Measurements from ENCODE around the gene DHRSX.

The DHRSX gene

DNA sequence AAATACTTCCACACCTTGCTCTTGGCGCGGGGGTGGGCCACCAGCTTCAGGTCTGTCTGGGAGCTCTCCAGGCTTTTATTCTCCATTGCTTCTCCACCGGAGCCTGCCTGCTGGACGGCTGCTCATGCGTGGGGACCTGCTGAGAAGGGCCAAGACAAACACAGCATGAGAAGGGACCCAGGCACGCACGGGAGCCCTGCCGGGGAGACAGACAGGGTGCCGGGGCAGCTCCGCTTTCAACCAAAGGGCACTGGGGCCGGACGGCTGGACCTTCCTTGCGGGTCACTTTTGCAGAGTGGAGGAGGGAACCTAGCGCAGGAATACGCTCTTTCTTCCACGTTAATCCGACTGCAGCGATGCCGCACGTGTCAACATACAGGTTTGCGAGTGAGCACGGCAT lies 10.1 kb downstream of the DHRSX start:
- TF ChIP-seq, protein P1, sequence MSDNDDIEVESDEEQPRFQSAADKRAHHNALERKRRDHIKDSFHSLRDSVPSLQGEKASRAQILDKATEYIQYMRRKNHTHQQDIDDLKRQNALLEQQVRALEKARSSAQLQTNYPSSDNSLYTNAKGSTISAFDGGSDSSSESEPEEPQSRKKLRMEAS (IDR thresholded peaks at IDR 0.05; ENCODE audit: low read depth, low read length), result no peak
- no peak for TF ChIP-seq MYC (IDR thresholded peaks at IDR 0.05; ENCODE audit: low read depth, low read length)
- no peak for TF ChIP-seq POLR2A (IDR thresholded peaks at IDR 0.05; ENCODE audit: extremely low read depth, insufficient read length)
- TF ChIP-seq, protein P2, sequence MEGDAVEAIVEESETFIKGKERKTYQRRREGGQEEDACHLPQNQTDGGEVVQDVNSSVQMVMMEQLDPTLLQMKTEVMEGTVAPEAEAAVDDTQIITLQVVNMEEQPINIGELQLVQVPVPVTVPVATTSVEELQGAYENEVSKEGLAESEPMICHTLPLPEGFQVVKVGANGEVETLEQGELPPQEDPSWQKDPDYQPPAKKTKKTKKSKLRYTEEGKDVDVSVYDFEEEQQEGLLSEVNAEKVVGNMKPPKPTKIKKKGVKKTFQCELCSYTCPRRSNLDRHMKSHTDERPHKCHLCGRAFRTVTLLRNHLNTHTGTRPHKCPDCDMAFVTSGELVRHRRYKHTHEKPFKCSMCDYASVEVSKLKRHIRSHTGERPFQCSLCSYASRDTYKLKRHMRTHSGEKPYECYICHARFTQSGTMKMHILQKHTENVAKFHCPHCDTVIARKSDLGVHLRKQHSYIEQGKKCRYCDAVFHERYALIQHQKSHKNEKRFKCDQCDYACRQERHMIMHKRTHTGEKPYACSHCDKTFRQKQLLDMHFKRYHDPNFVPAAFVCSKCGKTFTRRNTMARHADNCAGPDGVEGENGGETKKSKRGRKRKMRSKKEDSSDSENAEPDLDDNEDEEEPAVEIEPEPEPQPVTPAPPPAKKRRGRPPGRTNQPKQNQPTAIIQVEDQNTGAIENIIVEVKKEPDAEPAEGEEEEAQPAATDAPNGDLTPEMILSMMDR (IDR thresholded peaks at IDR 0.05; ENCODE audit: low read depth, low read length), result no peak
- no peak for DNase-seq (ENCODE audit: low read depth)
- no peak overlapping the region for H3K4me3 ChIP-seq (ENCODE audit: low read depth, low read length)

DNA sequence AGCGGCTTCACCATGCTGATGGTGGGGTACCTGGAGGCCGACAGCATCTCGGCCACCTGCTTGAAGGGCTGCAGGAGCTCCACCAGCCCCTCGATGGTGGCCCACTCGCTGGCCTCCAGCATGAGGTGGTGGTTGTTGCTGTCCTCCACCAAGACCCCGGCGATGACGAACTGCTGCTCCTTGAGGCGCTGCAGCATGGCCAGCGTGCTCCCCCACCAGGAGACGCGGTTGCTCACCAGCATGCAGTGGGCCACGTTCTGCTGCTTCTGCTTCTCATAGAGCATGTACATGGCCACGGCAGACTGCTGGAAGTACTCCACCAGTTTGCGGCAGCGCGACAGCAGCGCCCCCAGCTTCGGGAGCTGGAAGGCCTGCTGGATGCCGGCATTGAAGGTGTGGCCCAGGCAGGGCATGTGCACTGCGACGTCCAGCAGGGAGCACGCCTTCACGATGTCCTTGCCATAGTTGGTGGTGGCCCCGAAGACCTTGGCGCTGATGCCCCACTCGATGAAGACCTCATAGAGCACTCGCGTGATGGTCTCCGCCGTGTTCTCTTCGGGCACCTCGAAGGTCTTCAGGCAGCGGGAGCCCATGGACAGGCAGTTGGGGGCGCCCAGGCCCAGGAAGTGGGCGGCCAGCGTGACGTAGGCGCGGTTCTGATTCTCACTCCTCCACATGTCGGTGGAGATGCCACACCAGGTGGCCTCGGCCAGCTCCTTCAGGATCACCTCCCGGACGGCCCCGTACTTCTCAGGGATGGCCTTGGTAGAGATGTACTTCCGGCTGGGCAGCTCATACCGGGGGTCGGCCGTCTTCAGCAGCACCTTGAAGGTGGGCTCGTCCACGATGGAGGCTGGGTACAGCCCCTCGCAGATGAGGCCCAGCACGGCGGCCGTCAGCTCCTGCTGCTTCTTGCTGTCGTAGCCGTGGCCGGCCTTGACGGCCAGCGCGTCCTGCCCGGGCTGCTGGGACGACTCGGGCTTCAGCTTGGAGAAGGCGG lies 11.0 kb downstream of the DHRSX start:
- H3K4me3 ChIP-seq (ENCODE audit: low read depth, low read length), result no peak overlapping the region
- DNase-seq (ENCODE audit: low read depth), result no peak
- TF ChIP-seq, protein P1 (IDR thresholded peaks at IDR 0.05; ENCODE audit: low read depth, low read length), result no peak
- TF ChIP-seq MYC (IDR thresholded peaks at IDR 0.05; ENCODE audit: low read depth, low read length) (no peak), POLR2A (IDR thresholded peaks at IDR 0.05; ENCODE audit: extremely low read depth, insufficient read length) (no peak)
- TF ChIP-seq, protein P2 (IDR thresholded peaks at IDR 0.05; ENCODE audit: low read depth, low read length), result no peak

DNA sequence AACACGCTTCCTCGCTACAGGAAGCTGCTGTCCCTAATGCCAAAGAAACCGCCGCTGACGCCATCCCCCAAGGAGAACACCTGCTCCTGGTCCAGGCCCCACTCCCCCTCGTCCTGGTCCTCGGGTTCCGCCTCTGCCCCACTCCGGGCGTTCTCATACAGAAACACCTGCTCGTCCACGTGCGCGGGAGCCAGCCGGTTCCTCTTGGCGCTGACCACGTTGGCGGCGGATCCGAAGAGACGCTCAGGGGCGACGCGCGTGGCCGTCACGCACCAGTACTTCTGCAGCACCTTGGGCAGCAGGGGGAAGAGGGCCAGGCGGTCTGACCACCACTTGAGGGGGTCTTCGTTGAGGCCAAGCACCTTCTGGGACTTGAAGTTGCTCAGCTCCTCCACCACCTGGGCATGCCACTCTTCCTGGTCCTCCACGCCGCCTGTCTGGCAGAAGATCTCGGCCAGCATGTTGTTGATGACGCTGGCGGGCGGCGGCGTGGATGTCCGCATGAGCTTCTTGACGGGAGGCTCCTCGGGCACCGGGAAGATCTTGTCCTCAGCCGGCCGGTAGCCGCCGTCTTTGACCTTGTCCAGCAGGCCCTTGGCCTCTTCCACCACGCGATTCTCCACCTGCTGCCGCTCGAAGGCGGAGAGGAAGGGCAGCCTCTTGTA lies 12.0 kb downstream of the DHRSX start:
- H3K4me3 ChIP-seq (ENCODE audit: low read depth, low read length), result no peak overlapping the region
- DNase-seq (ENCODE audit: low read depth), result no peak
- no peak for TF ChIP-seq MYC (IDR thresholded peaks at IDR 0.05; ENCODE audit: low read depth, low read length)
- TF ChIP-seq, protein P2 (IDR thresholded peaks at IDR 0.05; ENCODE audit: low read depth, low read length), result no peak
- TF ChIP-seq, protein P1 (IDR thresholded peaks at IDR 0.05; ENCODE audit: low read depth, low read length), result no peak
- no peak for TF ChIP-seq POLR2A (IDR thresholded peaks at IDR 0.05; ENCODE audit: extremely low read depth, insufficient read length)

DNA sequence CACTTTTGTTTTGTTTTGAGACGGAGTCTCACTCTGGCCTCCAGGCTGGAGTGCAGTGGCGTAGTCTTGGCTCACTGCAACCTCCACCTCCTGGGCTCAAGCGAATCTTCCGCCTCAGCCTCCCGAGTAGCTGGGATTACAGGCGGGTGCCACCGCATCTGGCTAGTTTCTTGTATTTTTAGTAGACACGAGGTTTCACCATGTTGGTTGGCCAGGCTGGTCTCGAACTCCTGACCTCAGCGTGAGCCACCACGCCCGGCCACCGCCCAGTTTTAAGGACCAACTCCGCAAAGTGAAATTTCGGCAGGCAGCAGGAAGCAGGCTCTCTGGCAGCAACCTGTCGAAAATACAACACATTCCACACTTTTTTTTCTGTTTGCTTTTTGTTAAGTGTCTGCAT lies 13.4 kb downstream of the DHRSX start:
- no peak overlapping the region for H3K4me3 ChIP-seq (ENCODE audit: low read depth, low read length)
- DNase-seq (ENCODE audit: low read depth), result no peak
- TF ChIP-seq MYC (IDR thresholded peaks at IDR 0.05; ENCODE audit: low read depth, low read length) (no peak), POLR2A (IDR thresholded peaks at IDR 0.05; ENCODE audit: extremely low read depth, insufficient read length) (no peak)
- TF ChIP-seq, protein P2 (IDR thresholded peaks at IDR 0.05; ENCODE audit: low read depth, low read length), result no peak
- TF ChIP-seq, protein P1 (IDR thresholded peaks at IDR 0.05; ENCODE audit: low read depth, low read length), result no peak

DNA sequence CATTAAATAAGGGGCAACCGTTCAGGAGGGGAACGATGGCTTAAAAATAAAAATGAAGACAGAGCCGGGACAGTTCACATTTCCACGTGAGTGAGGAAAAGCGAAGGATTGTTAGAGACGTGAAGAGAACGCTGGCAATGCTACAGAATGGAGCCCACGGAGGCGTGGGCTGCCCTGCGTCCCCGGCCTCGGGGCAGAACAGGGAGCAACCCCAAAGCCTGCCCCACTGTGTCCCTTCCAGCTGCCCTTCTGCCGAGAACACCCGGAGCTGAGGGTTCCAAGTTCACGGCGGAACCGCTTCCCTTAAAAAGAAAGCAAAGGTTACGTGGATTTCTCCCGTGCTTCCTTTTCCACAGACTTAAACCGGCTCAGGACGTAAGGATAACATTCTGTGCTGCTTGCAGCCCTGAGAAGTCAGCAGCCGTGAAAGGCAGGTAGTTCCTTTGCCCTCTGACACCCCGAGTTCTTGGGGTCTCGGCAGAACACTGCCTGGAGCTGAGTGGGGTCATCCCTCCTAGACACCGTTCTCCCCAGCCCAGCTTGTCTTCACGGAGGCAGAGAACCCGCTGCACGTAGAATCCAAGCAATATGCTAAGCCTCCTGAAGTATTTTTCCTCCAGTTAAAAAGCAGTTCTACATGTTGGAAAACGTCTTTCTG lies 14.2 kb downstream of the DHRSX start:
- no peak overlapping the region for H3K4me3 ChIP-seq (ENCODE audit: low read depth, low read length)
- TF ChIP-seq POLR2A (IDR thresholded peaks at IDR 0.05; ENCODE audit: extremely low read depth, insufficient read length) (no peak), MYC (IDR thresholded peaks at IDR 0.05; ENCODE audit: low read depth, low read length) (no peak)
- TF ChIP-seq, protein P1 (IDR thresholded peaks at IDR 0.05; ENCODE audit: low read depth, low read length), result no peak
- TF ChIP-seq, protein P2 (IDR thresholded peaks at IDR 0.05; ENCODE audit: low read depth, low read length), result no peak
- no peak for DNase-seq (ENCODE audit: low read depth)

Measured in NB4 (cell line).